HG03060 (cell line): Measurements from ENCODE around the gene TNS4.

ENCODE experiments used
- ATAC-seq: cut with Tn5 transposase; IDR thresholded peaks from one replicate; pipeline ENCODE4 v1.9.1; 2021; ENCODE audit warnings: low read depth, moderate number of reproducible peaks; ENCODE audit not compliant: unreplicated experiment

The TNS4 gene

DNA sequence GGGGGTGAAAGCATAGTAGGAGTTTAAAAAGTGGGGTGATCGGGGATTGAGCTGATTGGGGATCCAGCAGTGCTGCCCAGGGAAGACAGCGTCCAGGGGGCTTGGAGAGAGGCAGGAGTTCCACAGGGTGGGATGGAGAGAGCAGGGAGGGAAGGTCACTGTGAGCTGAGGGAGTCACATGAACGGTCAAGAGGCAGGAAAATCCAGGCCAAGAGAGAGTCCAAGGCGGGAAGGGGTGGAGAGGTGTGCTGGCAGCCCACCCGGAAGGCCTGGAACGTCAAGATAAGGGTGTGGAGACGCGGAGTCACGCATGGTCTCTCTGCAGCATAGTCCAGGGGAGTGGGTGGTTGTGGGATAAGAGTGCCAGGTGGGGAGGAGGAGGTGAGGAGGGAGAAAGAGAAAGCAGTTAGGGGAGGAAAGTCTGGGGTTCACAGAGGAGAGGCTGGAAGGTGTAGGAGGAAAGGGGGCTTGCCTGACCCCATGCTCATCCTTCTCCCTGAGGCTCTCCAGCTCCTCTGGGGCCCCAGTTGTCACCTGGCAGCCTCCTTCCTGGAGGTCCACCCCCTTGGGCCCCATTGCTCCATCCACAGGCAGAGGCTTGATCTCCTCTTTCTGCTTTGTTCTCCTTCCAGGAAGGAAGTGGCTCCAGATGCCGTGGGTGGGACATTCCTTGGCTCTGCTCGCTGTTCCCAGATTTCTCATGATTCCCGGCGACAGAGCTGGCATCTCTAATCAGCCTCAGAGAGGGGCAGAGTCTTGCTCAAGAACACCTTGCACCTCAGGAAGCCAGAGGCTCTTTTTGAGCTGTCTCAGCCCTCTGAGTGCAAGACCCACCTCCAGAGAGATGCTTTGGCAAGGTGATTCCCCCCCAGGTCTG is 35.1 kb upstream of the TNS4 start:
- no peak for ATAC-seq

DNA sequence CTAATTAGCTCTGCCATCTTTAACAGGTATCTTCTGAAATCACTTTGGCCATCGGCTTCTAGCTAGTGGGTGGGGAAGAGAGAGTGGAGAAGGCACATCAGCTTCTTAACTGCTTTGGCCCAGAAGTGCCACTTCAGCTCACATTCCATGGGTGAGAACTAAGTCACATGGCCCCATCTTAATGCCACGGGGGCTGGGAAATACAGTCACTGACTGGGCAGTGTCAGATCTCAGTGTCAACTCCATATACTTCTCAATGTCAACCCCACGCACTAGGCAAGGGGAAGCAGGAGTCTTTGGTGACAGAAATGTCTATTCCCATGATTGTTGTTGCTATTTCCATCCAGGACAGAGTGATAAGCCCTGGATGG is 34.5 kb upstream of the TNS4 start:
- ATAC-seq, result no peak

DNA sequence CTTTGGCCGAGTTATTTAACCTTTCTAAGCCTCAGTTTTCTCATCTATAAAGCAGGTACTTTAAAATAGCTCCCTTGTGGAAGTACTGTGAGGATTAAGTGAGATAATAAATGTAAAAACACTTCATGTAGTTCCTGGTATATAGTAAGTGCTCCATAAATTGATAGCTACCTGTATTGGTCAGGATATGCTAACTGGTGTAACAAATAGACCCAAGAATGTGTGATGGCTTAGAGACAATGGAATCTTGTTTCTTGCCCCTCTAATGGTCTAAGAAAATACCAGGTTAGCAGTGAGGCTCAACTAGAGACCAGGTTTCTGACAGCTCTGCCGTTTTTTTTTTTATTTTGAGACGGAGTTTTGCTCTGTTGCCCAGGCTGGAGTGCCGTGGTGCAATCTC is 34.0 kb upstream of the TNS4 start:
- no peak for ATAC-seq

DNA sequence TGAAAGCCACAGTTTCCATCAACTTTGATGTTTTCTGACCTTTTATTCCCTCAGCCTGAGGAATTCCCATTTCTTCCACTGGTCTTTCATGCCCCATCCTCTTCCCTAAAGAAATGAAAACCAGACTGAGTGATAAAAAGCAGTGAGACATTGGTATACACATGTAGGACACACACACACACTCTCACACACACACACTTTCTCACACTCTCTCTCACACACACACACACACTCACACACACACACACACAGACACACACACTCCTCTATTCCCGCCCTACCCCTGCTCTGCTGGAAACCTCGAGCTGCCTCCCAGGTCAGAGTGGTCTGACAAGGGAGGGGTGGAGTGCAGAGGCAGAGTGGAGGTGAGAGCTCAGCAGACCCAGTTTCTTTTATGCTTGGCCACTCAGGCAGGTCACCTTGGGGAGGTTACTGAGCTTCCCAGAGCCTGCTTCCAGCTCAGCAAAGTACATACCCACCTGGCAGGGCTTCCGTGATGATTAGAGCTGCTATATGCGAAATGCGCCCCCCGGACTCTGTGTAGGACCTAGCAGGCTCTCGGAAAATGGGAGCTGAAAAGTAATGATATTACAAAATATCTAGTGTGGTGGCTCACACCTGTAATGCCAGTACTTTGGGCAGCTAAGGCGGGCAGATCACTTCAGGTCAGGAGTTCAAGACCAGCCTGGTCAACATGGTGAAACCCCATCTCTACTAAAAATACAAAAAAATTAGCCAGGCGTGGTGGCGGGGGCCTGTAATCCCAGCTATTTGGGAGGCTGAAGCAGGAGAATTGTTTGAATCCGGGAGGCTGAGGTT is 33.2 kb upstream of the TNS4 start:
- ATAC-seq, result no peak

DNA sequence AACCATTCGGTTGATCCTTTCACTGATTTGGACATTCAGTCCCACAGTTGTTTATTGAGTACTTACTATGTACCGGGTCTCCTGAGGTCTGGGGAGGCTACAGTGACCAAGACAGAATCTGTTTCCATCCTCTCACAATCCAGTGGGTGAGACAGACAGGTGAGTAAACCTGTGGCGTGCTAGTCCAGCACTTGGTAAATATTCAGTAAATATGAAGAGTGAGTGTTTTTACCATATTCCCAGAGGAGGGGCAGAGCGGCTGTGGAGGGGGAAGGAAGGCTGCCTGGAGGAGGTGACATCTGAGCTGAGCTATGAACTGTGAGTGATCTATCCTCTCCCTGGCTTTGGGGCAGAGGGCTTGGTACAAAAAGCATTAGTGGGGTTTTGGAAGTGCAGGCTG is 32.5 kb upstream of the TNS4 start:
- ATAC-seq, result no peak

DNA sequence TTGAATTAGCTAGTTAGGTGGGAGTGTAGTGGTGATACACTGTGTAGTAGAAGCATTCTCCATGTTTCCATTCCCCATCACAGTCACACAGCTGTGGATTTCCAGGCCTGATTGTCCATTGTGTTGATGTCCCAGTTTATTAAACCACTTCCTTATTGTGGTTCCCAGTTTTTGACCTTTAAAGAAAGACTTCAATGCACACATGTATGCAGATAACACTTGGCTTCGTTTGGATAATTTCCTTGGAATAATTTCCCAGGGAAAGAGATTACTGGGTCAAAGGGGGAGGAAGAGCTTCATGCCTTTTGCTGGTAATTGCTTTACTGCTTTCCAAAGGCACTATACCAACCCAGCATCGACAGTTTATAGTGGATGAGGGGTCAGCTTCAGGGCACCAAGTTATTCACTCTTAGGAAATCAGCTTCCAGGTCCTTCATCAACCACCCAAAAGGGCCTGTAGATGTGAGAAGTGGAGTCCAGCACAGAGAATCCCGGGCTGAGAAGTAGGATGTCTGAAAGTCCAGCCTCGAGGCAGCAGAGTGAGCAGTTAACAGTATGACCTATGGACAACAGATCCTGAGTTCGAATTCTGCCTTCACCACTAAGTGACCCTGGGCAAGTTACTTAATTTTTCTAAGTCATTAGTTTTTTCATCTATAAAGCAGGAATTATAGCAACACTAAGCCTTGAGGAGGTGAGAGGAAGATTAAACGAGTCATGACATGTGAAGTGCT is 31.3 kb upstream of the TNS4 start:
- no peak for ATAC-seq

DNA sequence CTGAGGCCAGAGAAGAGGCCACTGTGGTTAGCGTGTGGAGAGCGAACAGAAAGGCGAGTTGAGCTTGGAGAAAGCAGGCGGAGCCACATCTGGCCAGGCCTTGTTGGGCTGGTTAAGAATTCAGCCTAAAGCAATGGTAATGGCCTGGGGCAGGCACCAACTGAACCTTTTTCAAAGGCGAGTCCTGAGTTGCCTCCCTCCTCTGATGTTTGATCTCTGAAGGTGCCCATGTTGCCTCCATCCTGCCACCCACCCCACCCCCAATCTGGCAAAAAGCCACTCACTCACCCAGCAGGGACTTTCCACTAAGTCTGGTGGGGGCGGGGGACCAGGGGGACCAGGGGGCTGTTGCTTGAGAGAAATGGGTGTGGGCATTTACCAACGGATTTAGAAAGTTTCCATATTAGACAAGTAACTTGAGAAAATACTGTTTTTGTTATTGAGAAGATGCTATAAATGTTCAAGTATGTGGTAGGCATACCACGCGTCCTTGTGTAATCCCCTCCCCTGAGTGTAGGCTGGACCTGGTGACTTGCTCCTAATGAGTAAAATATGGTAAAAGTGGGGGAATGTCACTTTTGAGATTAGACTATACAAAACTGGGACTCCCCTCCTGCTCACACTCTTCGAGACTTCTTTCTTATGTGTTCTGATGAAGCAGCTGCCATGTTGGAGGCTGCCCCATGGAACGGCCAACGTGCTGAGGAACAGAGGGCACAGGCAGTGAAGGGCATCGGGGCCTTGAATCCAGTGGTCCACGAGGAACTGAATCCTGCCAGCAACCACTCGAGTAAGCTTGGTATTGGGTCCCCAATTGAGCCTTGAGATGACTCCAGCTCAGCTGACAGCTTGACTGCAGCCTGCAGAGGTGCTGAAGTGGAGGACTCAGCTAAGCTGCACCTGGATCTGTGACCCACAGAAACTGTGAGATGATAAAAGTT is 29.9 kb upstream of the TNS4 start:
- no peak for ATAC-seq

DNA sequence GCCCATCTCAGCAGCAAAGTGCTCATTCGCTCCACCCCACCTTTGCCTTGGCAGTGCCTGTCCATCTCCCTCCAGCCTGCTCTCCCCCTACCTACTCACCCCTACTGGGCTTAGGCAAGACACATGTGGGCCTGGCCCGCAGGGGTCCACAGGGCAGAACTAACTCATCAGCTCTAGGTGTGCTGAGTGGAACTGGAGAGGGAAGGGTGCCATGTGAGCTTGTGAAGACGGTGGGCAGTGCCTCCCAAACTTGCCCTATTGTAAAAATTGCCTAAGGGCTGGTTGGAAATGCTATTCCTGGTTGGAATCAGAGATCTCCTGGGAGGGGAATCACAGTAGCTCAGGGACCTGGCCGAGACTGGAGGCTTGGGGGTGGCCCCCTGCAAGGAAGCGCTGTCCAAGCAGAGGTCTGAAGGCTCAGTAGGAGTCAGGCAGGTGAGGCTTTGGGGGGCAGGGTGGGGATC is 29.1 kb upstream of the TNS4 start:
- ATAC-seq, result no peak

DNA sequence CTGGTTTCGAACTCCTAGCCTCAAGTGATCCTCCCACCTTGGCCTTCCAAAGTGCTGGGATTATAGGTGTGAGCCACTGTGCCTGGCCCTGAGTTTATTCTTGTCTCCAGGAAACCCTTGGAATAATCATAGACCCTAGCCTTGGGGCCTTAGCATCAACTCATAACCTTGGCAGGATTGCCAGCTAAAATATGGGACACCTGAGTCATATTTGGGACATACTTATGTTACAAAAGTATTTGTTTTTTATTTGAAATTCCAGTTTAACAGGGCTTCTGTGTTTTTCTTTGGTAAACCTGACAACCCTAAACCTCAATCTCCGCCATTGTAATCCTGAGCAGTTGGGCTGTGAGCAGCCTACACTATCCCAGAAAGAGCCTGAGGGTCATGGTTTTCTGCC is 28.6 kb upstream of the TNS4 start:
- no peak for ATAC-seq

DNA sequence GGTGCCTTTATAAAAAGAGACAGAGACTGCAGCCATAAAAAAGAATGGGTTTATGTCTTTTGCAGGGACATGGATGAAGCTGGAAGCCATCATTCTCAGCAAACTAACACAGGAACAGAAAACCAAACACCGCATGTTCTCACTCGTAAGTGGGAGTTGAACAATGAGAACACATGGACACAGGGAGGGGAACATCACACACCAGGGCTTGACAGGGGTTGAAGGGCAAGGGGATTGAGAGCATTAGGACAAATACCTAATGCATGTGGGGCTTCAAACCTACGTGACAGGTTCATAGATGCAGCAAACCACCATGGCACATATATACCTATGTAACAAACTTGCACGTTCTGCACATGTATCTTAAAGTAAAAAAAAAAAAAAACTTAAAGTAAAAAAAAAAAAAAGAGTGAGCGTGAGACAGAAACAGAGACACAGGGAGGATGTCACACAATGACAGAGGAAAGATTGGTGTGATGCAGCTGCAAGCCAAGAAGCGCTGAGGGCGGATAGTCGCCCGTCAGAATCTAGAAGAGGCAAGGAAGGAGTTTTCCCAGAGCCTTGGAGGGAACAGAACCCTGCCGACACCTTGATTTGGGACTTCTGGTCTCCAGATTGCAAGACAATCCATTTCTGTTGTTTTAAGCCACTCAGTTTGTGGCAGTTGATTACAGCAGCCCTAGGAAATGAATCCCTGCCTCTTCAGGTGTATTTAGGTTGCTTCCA is 27.4 kb upstream of the TNS4 start:
- no peak for ATAC-seq

DNA sequence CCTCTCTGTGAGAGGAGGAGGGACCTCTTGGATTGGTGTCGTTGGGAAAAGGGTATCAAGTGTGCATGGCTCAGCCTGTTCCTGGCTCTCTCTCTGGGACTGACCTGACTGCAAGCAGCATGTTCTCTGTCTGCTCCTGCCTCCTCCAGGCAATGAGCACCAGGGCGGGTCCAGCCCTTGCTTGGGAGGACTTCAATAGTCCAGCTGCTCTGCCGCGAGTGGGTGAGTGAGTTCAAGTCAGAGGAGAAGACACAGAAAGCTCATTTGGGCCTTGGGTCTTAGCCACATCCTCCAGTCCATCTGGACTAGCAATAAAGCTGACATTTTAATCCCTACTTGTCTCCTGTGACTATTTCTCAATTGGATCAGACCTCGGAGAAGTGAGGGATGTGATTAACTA is 25.2 kb upstream of the TNS4 start:
- ATAC-seq, result no peak

DNA sequence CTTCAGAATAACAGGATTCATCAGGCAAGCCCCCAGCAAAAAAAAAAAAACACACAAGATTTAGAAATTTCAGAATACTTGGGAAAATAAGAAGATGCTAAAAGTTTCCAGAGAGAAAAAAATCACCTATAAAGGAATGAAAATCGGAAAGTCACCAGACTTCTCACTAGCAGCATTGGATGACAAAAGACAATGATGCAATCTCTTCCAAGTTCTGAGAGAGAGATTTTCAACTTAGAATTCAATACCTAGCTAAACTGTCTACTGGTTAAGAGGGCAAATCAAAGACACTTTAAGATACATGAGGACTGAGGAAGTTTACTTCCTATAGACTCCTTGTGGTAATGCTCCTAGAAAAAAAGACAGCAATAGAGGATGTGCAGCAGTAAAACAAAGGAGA is 23.9 kb upstream of the TNS4 start:
- no peak for ATAC-seq

DNA sequence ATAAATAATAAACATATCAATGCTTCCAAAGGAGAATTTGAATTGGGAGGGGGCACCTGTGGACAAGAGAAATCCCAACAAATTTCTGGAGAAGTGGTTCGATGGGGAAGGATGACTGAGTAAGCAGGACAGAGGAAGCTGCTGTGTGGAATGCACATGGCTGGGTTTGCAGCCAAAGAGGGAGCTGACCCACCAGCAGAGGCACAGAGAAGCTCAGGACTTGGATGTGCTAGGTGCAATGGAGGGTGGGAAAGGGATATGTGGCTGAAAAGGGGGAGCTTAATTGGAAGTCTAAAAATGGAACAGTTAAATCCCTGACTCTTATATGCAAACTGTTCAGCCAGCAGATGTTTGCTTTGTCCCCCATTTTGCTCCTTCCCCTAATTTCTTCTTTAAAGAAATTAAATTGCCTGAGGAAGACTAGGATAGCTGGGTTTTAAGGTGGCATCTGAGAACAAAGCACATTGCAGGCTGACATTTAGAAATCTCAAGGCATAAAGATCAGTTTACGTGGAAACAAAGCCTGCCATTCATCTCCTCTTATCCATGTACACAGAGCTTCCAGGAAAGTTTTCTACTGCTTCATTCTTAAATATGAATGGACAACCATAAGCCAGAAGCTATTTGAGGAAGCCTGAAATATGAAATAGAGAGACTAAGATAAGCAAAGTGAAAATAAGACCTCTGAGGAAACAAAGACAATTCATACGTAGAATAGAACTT is 23.0 kb upstream of the TNS4 start:
- no peak for ATAC-seq

DNA sequence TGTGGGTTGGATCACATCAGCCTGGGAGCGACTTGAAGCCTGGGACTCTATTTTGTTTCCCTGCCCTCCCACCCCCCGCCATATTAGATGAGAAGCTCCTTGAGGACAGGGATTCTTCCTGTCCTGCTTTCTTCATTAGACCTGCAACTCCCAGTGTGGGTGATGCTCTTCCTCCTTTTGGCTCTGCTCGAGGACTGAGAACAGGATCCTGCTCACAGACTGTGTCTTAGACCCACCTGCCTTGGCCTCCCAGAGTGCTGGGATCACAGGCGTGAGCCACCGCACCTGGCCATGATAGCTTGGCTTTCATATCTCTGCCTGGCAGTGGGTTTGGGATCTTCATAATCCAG is 21.5 kb upstream of the TNS4 start:
- no peak for ATAC-seq

DNA sequence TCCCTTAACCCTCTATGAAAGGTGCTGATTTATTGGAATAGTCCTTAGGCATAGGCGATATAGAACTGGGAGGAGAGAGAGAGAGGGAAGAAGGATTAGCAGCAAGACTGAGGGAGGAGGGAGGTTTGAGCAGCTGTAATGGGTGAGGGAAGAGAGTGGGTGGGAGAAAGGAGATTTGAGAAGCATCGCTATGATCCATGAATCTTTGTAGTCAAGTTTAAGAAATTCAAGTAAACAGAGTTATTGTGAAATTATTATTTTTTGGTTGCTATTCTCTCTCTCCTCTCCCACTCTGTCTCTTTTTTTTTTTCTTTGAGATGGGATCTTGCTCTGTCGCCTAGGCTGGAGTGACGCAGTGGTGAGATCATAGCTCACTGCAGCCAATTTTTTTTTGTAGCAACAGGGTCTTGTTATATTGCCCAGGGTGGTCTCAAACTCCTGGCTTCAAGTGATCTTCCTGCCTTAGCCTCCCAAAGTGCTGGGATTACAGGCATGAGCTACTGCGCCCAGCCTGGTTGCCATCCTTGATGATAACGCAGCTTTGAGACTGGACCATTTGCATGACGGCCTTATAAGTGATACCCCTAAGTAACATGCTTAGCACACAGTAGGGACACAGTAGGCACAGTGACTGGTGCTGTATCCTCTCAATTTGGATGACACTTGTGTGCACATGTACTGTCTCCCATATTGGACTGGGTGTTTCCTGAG is 21.0 kb upstream of the TNS4 start:
- ATAC-seq, result no peak

DNA sequence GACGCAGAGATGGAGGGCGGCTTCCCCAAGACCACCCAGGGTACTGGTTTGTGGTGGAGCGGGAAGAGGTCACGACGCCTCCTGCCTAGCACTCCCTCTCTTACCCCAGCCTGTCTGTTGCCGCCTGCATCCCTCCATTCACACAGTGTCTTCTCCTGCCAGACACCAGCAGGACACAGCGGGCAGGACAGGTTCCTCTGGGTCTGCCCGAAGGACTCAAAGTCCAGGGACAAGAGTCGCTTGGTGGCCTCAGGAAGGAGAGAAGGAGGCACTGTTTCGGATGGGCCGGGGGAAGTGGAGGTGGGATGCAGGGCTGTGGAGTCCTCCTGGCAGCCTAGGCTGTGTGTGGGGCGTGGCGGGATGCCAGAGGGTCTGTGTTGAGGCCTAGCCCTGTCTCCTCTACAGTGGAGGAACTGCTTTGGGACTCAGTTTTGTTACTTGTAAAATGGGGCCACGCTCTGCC is 19.6 kb upstream of the TNS4 start:
- no peak for ATAC-seq

DNA sequence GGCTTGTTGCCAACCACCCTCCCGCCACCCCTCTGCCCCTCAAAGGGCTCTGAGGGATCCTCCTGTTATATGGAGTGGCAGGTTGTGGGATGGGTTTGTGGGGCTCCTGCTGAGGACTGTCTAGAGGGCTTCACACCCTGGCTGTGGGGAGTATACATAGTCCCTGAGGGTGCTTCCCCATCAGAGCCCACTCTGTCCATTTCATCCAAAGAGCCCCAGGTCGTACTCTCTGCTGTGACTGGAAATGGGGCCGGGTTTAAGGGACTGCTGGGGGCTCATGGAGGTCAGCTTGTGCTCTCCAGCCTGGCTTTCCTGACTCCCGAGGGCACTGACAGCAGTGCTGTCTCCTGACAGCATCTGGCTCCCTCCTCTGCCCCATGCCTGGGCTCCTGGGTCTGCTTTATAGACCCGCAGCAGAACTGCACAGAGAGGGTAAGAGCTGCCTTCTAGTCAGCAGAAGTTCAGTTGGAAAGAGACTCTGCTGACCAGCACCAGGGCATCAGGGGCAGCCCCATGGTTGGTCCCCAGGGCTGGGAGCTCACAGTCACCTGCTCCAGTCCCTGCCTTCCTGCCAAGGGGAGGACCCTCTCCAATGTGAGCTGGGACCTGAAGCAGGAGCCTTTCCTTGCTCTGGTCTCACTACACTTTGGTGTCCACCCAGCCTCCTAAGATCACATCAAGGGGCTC is 17.8 kb upstream of the TNS4 start:
- no peak for ATAC-seq
